Measurements from ENCODE around the gene ASB10. TPM values are rescaled to one million over a fixed set of nuclear protein-coding genes. Genes with fewer than 3 reads are reported as not detected.

The ASB10 gene
- total RNA-seq, 2 donors from 2014 or later, result not detected

DNA sequence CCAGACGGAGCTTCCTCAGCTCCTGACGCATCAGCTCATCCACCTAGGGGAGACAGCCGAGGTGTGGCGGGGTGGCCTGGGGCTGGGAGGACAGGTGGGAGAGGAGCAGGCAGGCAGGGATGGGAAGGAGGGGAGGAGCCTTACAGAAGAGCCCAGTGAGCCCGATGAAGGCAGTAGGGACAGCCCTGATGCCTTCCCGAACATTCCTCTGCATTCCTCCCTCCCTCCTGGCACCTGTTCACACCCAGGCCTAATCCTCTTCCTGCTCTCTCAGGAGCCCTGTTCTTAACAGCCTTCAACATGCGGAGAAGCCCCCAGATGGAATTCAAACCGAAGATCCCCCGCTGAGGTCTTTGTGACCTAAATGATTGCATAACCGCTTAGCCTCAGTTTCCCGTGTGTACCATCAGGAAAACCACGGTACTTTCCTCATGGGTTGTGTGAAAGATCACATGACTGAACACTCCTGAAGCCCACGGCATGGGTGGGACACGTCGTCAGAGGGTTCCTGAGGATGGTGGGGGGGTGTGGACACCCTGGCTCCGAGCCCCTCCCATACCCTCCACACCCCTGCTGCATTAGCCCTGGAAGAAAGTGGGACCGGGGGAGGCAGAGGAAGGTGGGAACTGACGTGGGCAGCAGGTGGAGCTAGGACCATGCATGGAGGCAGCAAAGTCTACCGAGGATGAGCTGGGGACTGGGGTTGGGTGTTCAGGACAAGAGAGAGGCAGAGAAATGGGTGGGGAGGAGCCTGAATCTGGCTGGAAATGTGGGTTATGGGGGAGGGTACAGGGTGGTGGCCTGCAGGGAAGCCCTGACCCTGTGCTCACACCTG is 8.8 kb upstream of the ASB10 start:
- Histone ChIP-seq H3K27me3 (replicated peaks; ENCODE audit: insufficient read depth) (no peaks in the 10 kb centered on the region), H3K4me3 (no peak overlapping the region), H3K36me3 (no peaks in the 10 kb centered on the region), H3K4me1 (replicated peaks) (no peaks in the 10 kb centered on the region), H3K27ac (no peak overlapping the region), H3K9me3 (no peaks in the 10 kb centered on the region)
- intact Hi-C loops (cut with DNase I), result no loop called here
- TF ChIP-seq, protein P1, sequence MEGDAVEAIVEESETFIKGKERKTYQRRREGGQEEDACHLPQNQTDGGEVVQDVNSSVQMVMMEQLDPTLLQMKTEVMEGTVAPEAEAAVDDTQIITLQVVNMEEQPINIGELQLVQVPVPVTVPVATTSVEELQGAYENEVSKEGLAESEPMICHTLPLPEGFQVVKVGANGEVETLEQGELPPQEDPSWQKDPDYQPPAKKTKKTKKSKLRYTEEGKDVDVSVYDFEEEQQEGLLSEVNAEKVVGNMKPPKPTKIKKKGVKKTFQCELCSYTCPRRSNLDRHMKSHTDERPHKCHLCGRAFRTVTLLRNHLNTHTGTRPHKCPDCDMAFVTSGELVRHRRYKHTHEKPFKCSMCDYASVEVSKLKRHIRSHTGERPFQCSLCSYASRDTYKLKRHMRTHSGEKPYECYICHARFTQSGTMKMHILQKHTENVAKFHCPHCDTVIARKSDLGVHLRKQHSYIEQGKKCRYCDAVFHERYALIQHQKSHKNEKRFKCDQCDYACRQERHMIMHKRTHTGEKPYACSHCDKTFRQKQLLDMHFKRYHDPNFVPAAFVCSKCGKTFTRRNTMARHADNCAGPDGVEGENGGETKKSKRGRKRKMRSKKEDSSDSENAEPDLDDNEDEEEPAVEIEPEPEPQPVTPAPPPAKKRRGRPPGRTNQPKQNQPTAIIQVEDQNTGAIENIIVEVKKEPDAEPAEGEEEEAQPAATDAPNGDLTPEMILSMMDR (IDR thresholded peaks at IDR 0.05), result no peak
- TF ChIP-seq POLR2A (IDR thresholded peaks at IDR 0.05) (no peak), POLR2AphosphoS5 (IDR thresholded peaks at IDR 0.05) (no peak)
- 57% methylated on average over 19 of the region's 19 CpGs for WGBS
- DNase-seq (ENCODE audit: low spot score), result no peak

- no peak for TF ChIP-seq POLR2AphosphoS5 (IDR thresholded peaks at IDR 0.05)
- TF ChIP-seq POLR2A (IDR thresholded peaks at IDR 0.05), result no peak
- TF ChIP-seq, protein P1 (IDR thresholded peaks at IDR 0.05), result no peak
- Histone ChIP-seq H3K4me1 (replicated peaks) (no peaks in the 10 kb centered on the region), H3K27ac (no peak overlapping the region), H3K27me3 (replicated peaks; ENCODE audit: insufficient read depth) (no peaks in the 10 kb centered on the region), H3K4me3 (no peak overlapping the region), H3K36me3 (no peaks in the 10 kb centered on the region), H3K9me3 (no peaks in the 10 kb centered on the region)
- WGBS, result 70% methylated on average over 7 of the region's 7 CpGs
- DNase-seq (ENCODE audit: low spot score), result no peak
- intact Hi-C loops (cut with DNase I), result no loop called here
These were observed 7.1 kb upstream of the ASB10 start for GRCh38 chr7:151194188-151194587.

DNA sequence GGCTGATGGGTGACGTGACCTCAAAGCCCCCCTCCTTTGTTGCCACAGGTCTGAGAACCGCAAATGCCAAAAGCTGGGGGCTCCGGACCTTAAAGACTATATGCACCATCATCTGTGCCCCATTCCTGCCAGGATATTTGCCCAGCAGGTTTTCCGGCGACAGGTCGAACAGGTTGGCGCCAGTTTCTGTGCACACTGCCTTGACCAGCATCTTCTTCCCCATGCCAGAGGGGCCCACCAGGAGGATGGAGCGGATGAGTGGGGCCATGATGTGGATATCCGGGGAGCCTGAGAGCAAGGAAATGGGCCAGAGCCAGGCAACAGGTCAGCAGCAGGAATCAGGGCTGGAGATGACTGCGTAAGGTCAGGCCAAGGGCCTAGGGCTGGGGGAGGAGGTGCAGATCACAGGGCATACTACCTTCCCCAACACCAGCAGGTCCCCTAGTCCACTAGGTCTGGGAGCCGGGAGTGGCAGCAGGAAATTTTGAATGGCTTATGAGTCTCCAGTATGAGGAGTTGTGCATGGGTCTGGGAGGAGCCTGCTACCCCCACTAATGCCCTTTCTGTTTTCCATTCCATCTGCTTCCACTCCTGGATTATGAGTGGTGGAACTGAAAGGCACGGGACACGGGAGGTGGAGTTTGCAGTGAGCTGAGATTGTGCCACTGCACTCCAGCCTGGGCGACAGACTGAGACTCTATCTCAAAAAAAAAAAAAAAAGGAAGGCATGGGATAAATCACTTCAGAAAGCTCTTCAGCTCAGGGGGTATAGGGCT is 6.3 kb upstream of the ASB10 start:
- Histone ChIP-seq H3K9me3 (no peaks in the 10 kb centered on the region), H3K4me3 (no peak overlapping the region), H3K36me3 (no peaks in the 10 kb centered on the region), H3K4me1 (replicated peaks) (no peaks in the 10 kb centered on the region), H3K27me3 (replicated peaks; ENCODE audit: insufficient read depth) (no peaks in the 10 kb centered on the region), H3K27ac (no peak overlapping the region)
- no peak for TF ChIP-seq POLR2A (IDR thresholded peaks at IDR 0.05)
- TF ChIP-seq, protein P1 (IDR thresholded peaks at IDR 0.05), result no peak
- no peak for TF ChIP-seq POLR2AphosphoS5 (IDR thresholded peaks at IDR 0.05)
- DNase-seq (ENCODE audit: low spot score), result no peak
- 89% methylated on average over 14 of the region's 14 CpGs for WGBS
- intact Hi-C loops (cut with DNase I), result no loop called here

DNA sequence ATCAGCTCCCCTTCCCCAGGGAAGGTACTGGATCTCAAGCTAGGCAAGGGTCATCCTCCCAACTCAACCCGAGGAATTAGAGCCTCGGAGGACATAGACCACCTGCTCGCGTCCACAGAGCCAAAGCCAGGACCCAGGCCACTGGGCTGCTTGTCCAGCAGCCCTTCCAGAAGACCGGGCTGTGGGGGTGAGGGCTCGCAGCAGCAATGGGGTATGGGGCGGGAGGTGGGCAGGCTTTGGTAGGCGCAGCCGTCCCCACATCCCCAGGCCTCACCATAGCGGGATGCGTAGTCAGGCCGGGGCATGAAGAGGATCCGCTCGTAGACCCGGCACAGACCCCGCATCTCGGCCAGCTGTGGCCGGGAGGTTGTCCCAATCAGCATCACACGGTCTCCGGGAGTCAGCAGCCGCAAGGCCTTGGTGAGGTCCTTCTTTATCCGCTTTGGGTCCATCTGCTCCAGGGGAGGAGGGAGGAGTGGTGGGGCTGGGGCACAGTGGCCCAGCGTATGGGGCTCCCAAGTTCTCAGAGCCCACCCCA is 5.0 kb upstream of the ASB10 start:
- Histone ChIP-seq H3K27ac (no peak overlapping the region), H3K4me1 (replicated peaks) (no peaks in the 10 kb centered on the region), H3K9me3 (no peaks in the 10 kb centered on the region), H3K36me3 (no peaks in the 10 kb centered on the region), H3K27me3 (replicated peaks; ENCODE audit: insufficient read depth) (no peaks in the 10 kb centered on the region), H3K4me3 (no peak overlapping the region)
- intact Hi-C loops (cut with DNase I), result no loop called here
- TF ChIP-seq, protein P1 (IDR thresholded peaks at IDR 0.05), result no peak
- TF ChIP-seq POLR2A (IDR thresholded peaks at IDR 0.05), result no peak
- no peak for TF ChIP-seq POLR2AphosphoS5 (IDR thresholded peaks at IDR 0.05)
- DNase-seq (ENCODE audit: low spot score), result no peak
- 95% methylated on average over 23 of the region's 23 CpGs for WGBS

All from prostate gland (tissue), 2 donors.